ENCODE results near the gene SERINC4.
"Not testable (repeated sequence)": the region's sequence is repeated elsewhere in the genome, so short reads cannot be mapped to it uniquely, and the experiment has no call there.

The SERINC4 gene

GRCh38 chr15:43748376-43748775 lies 51.6 kb downstream of the SERINC4 start:
- Mint-ChIP-seq H3K4me3 (peak overlapping the region; percentile 90), H3K36me3 (ENCODE audit: low read depth) (peaks cover 50% of the 10 kb centered on the region), H3K27ac (peak overlapping the region; percentile 98), H3K27me3 (no peaks in the 10 kb centered on the region), H3K9me3 (no peaks in the 10 kb centered on the region), H3K4me1 (ENCODE audit: low read depth) (peaks cover 54% of the 10 kb centered on the region)
- no peak for DNase-seq

GRCh38 chr15:43746903-43747309 lies 53.1 kb downstream of the SERINC4 start:
- Mint-ChIP-seq H3K4me3 (peak overlapping the region; percentile 90), H3K4me1 (ENCODE audit: low read depth) (peaks cover 41% of the 10 kb centered on the region), H3K36me3 (ENCODE audit: low read depth) (peaks cover 36% of the 10 kb centered on the region), H3K27ac (peak overlapping the region; percentile 98)
- not testable (repeated sequence) for H3K27me3 Mint-ChIP-seq, DNase-seq, H3K9me3 Mint-ChIP-seq

- H3K4me1 Mint-ChIP-seq (ENCODE audit: low read depth): peaks cover 36% of the 10 kb centered on the region
These were observed 53.6 kb downstream of the SERINC4 start, which contains the start of gene PDIA3 for GRCh38 chr15:43746245-43746902. PDIA3 (plus strand) TSS chr15:43746438; CDS start chr15:43746540, 102 bp downstream.

More at GRCh38 chr15:43746245-43746902, 53.6 kb downstream of the SERINC4 start, which contains the start of gene PDIA3:
- Mint-ChIP-seq H3K27ac (peak within 1 kb of the TSS; percentile 98), H3K4me3 (peak within 1 kb of the TSS; percentile 90), H3K36me3 (ENCODE audit: low read depth) (peaks cover 30% of the 10 kb centered on the region)
- not testable (repeated sequence) for H3K9me3 Mint-ChIP-seq, H3K27me3 Mint-ChIP-seq
- DNase-seq: peak; percentile 93
